Measurements from ENCODE around the gene MAPK9. TPM values are rescaled to one million over a fixed set of nuclear protein-coding genes. Genes with fewer than 3 reads are reported as not detected.

Gene MAPK9
- total RNA-seq, 1 experiment from 2014 or later, result 38.6 TPM

DNA sequence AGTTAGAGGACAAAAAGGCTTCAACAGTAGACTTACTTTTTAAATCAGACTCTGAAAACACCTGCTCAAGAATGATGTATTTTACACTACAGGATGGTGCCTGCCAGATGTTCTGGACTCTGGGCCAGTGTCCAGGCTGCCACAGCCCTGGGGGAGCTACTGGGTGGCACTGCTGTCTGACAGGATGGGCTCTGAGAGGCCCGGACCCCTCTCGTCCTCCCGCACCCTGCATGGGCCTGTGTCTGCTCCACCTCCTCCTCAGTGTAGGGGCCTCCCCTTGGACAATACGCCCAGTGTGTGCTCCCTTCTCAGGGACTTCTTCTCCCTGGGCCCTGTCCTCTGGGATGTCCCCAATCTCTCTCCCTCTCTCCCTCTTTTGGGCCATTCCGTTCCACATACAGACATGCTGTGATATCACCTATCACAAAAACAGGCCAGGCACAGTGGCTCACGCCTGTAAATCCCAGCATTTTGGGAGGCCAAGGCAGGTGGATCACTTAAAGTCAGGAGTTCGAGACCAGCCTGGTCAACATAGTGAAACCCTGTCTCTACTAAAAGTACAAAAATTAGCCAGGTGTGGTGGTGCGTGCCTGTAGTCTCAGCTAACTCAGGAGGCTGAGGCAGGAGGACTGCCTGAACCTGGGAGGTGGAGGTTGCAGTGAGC lies 37.9 kb upstream of the MAPK9 start:
- no peaks in the 10 kb centered on the region for H3K9me3 ChIP-seq (ENCODE audit: control insufficient read depth, low read depth, low read length)
- no peak overlapping the region for H2BK5ac ChIP-seq (ENCODE audit: insufficient read length, low read length)
- H3K4me1 ChIP-seq (ENCODE audit: insufficient read depth, low read length), result peaks cover 7% of the 10 kb centered on the region
- no peak overlapping the region for H4K91ac ChIP-seq (ENCODE audit: insufficient read length, low read depth, low read length)
- H2BK120ac ChIP-seq (ENCODE audit: low read depth, low read length, poor library complexity, severe bottlenecking), result no peak overlapping the region
- WGBS (ENCODE audit: extremely low coverage, insufficient read length, low lambda C conversion rate), result no CpG with 5 or more reads among the region's 8 CpGs
- Mint-ChIP-seq H3K27me3 (ENCODE audit: low read depth) (no peaks in the 10 kb centered on the region), H3K9me3 (peaks cover 3 to 7% of the 10 kb centered on the region in 2 experiments; a peak in 3 of 5 replicates), H3K27ac (peak overlapping the region; percentile 90 to 100 (median 92)), H3K4me3 (no peak overlapping the region; a peak in 1 of 5 replicates), H3K4me1 (peaks cover 22 to 28% of the 10 kb centered on the region in 2 experiments), H3K36me3 (ENCODE audit: insufficient read depth in 1 of 3, low read depth in 3 of 3) (peaks cover 80 to 86% (median 85%) of the 10 kb centered on the region in 3 experiments)
- no peak overlapping the region for H2AK5ac ChIP-seq (ENCODE audit: insufficient read length, low read length)
- H3K56ac ChIP-seq (ENCODE audit: insufficient read length, low read depth, low read length), result no peak overlapping the region
- no peak overlapping the region for H3K18ac ChIP-seq (ENCODE audit: insufficient read length, low read depth, low read length)
- no peaks in the 10 kb centered on the region for H3K27me3 ChIP-seq (ENCODE audit: insufficient read depth, low read length)
- H3K9ac ChIP-seq (ENCODE audit: extremely low read depth, insufficient read length, low read length), result no peak overlapping the region
- H3K79me2 ChIP-seq (ENCODE audit: insufficient read depth, low read length), result no peaks in the 10 kb centered on the region; the same call in 1 of the 2 replicates
- H3K4ac ChIP-seq (ENCODE audit: low read depth, low read length), result no peak overlapping the region
- TF ChIP-seq, protein P1, sequence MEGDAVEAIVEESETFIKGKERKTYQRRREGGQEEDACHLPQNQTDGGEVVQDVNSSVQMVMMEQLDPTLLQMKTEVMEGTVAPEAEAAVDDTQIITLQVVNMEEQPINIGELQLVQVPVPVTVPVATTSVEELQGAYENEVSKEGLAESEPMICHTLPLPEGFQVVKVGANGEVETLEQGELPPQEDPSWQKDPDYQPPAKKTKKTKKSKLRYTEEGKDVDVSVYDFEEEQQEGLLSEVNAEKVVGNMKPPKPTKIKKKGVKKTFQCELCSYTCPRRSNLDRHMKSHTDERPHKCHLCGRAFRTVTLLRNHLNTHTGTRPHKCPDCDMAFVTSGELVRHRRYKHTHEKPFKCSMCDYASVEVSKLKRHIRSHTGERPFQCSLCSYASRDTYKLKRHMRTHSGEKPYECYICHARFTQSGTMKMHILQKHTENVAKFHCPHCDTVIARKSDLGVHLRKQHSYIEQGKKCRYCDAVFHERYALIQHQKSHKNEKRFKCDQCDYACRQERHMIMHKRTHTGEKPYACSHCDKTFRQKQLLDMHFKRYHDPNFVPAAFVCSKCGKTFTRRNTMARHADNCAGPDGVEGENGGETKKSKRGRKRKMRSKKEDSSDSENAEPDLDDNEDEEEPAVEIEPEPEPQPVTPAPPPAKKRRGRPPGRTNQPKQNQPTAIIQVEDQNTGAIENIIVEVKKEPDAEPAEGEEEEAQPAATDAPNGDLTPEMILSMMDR (conservative IDR thresholded peaks at IDR 0.05), result no peak
- H3T11ph ChIP-seq (ENCODE audit: low read length), result no peak overlapping the region
- no peak overlapping the region for H4K5ac ChIP-seq (ENCODE audit: insufficient read length, low read depth, low read length)
- no peak overlapping the region for H2BK20ac ChIP-seq (ENCODE audit: low read depth, low read length, poor library complexity, severe bottlenecking)
- H4K8ac ChIP-seq (replicated peaks; ENCODE audit: insufficient read length, low read depth, low read length), result no peak overlapping the region
- H3K4me2 ChIP-seq (ENCODE audit: insufficient read depth, insufficient read length, low read length), result no peak overlapping the region
- no peak overlapping the region for H2BK15ac ChIP-seq (ENCODE audit: low read depth, low read length)
- H2AFZ ChIP-seq (ENCODE audit: low read length), result no peak overlapping the region
- no peaks in the 10 kb centered on the region for H3K23me2 ChIP-seq (ENCODE audit: insufficient read length, low read depth, low read length, poor library complexity, severe bottlenecking)
- no peaks in the 10 kb centered on the region for H3K79me1 ChIP-seq (ENCODE audit: insufficient read depth, low read depth, low read length, poor library complexity, severe bottlenecking)
- no peak overlapping the region for H3K23ac ChIP-seq (ENCODE audit: insufficient read length, low read depth, low read length)
- no peak overlapping the region for H2BK12ac ChIP-seq (ENCODE audit: insufficient read length, low read depth, low read length)
- DNase-seq, result no peak
- no peaks in the 10 kb centered on the region for H4K20me1 ChIP-seq (ENCODE audit: control insufficient read depth, insufficient read depth, insufficient read length)
- H3K14ac ChIP-seq (ENCODE audit: insufficient read depth, low read length), result no peak overlapping the region
- no peak overlapping the region for H3K27ac ChIP-seq (ENCODE audit: insufficient read length, low read depth, low read length)

All from H9 (cell line).